Osteocyte (in vitro differentiated cells): Measurements from ENCODE around the gene TMEM225. TPM values are rescaled to one million over a fixed set of nuclear protein-coding genes. Genes with fewer than 3 reads are reported as not detected.

Source experiments
- DNase-seq: peaks from one replicate; pipeline ENCODE4 v3.0.0; 2021; ENCODE audit warnings: mixed read lengths; ENCODE audit not compliant: unreplicated experiment; ENCODE audit errors: extremely low spot score
- H3K27ac Mint-ChIP-seq: one replicate; pipeline ENCODE4 v1.8.0; 2021; ENCODE audit warnings: mild to moderate bottlenecking, mixed read lengths; ENCODE audit not compliant: unreplicated experiment
- H3K27me3 Mint-ChIP-seq: one replicate; pipeline ENCODE4 v1.8.0; 2021; ENCODE audit warnings: mixed read lengths; ENCODE audit not compliant: unreplicated experiment
- H3K36me3 Mint-ChIP-seq: one replicate; pipeline ENCODE4 v1.8.0; 2021; ENCODE audit warnings: mixed read lengths; ENCODE audit not compliant: unreplicated experiment
- H3K4me1 Mint-ChIP-seq: one replicate; pipeline ENCODE4 v1.8.0; 2021; ENCODE audit warnings: mixed read lengths; ENCODE audit not compliant: unreplicated experiment
- H3K4me3 Mint-ChIP-seq: one replicate; pipeline ENCODE4 v1.8.0; 2021; ENCODE audit warnings: mild to moderate bottlenecking, moderate library complexity, mixed read lengths; ENCODE audit not compliant: unreplicated experiment
- H3K9me3 Mint-ChIP-seq: one replicate; pipeline ENCODE4 v1.8.0; 2021; ENCODE audit warnings: mixed read lengths; ENCODE audit not compliant: unreplicated experiment
- CTCF ChIP-seq: fragments of 200-600 bp; sonication (generic); IDR thresholded peaks from 2 replicates; pipeline ENCODE4 v1.5.0; 2021; ENCODE audit warnings: antibody characterized with exemption, mild to moderate bottlenecking, moderate library complexity
- total RNA-seq: library from RNA; stranded (reverse); gene quantifications from 2 replicates; pipeline ENCODE4 v1.2.1, GENCODE V29; 2021

The TMEM225 gene
- total RNA-seq, 1 donor from 2014 or later: not detected

GRCh38 chr11:123841174-123841573, 44.3 kb downstream of the TMEM225 start:
- H3K27me3 Mint-ChIP-seq: peaks cover 3% of the 10 kb centered on the region
- H3K4me3 Mint-ChIP-seq: no peak overlapping the region
- H3K4me1 Mint-ChIP-seq: no peaks in the 10 kb centered on the region
- DNase-seq: no peak
- no peaks in the 10 kb centered on the region for H3K9me3 Mint-ChIP-seq
- no peaks in the 10 kb centered on the region for H3K36me3 Mint-ChIP-seq
- no peak overlapping the region for H3K27ac Mint-ChIP-seq
- TF ChIP-seq CTCF: no peak

GRCh38 chr11:123839131-123839530, 46.3 kb downstream of the TMEM225 start:
- TF ChIP-seq CTCF: no peak
- no peaks in the 10 kb centered on the region for H3K27me3 Mint-ChIP-seq

GRCh38 chr11:123838659-123839058, 46.8 kb downstream of the TMEM225 start:
- Mint-ChIP-seq H3K4me1 (no peaks in the 10 kb centered on the region), H3K27ac (no peak overlapping the region), H3K27me3 (no peaks in the 10 kb centered on the region), H3K36me3 (no peaks in the 10 kb centered on the region), H3K9me3 (no peaks in the 10 kb centered on the region), H3K4me3 (no peak overlapping the region)
- TF ChIP-seq CTCF: no peak
- no peak for DNase-seq

More at GRCh38 chr11:123839131-123839530, 46.3 kb downstream of the TMEM225 start:
- Mint-ChIP-seq H3K4me3 (no peak overlapping the region), H3K9me3 (no peaks in the 10 kb centered on the region), H3K36me3 (no peaks in the 10 kb centered on the region), H3K27ac (no peak overlapping the region), H3K4me1 (no peaks in the 10 kb centered on the region)
- no peak for DNase-seq

- H3K36me3 Mint-ChIP-seq: no peaks in the 10 kb centered on the region
- no peak overlapping the region for H3K4me3 Mint-ChIP-seq
- no peaks in the 10 kb centered on the region for H3K4me1 Mint-ChIP-seq
- no peak overlapping the region for H3K27ac Mint-ChIP-seq
- no peak for DNase-seq
- no peaks in the 10 kb centered on the region for H3K27me3 Mint-ChIP-seq
- TF ChIP-seq CTCF: no peak
- no peaks in the 10 kb centered on the region for H3K9me3 Mint-ChIP-seq
Observed at GRCh38 chr11:123838199-123838598, 47.3 kb downstream of the TMEM225 start.

- TF ChIP-seq CTCF: no peak
- no peaks in the 10 kb centered on the region for H3K4me1 Mint-ChIP-seq
- no peak overlapping the region for H3K27ac Mint-ChIP-seq
- peaks cover 3% of the 10 kb centered on the region for H3K9me3 Mint-ChIP-seq
- no peaks in the 10 kb centered on the region for H3K27me3 Mint-ChIP-seq
- DNase-seq: no peak
- H3K36me3 Mint-ChIP-seq: no peaks in the 10 kb centered on the region
- H3K4me3 Mint-ChIP-seq: no peak overlapping the region
Observed at GRCh38 chr11:123833095-123833494, 52.4 kb downstream of the TMEM225 start.

Other genes starting within 250 kb of the TMEM225 start
- gene SCN3B, start 231.0 kb downstream of the TMEM225 start, total RNA-seq: not detected in 2 replicates
- 9.5 and 11.2 TPM in 2 replicates for gene ZNF202, start 144.0 kb downstream of the TMEM225 start, total RNA-seq
- not detected in 2 replicates for gene OR6X1, start 131.2 kb downstream of the TMEM225 start, total RNA-seq
- not detected in 2 replicates for gene OR6M1, start 79.3 kb downstream of the TMEM225 start, total RNA-seq
- gene OR8D4, start 16.5 kb upstream of the TMEM225 start, total RNA-seq: not detected in 2 replicates
- not detected in 2 replicates for gene OR4D5, start 53.9 kb upstream of the TMEM225 start, total RNA-seq
- gene OR6T1, start 58.2 kb upstream of the TMEM225 start, total RNA-seq: not detected in 2 replicates
- gene OR10S1, start 92.1 kb upstream of the TMEM225 start, total RNA-seq: not detected in 2 replicates
- gene OR10G6, start 109.5 kb upstream of the TMEM225 start, total RNA-seq: not detected in 2 replicates
- not detected in 2 replicates for gene OR10G4, start 127.3 kb upstream of the TMEM225 start, total RNA-seq
- not detected in 2 replicates for gene OR10G9, start 137.3 kb upstream of the TMEM225 start, total RNA-seq
- not detected in 2 replicates for gene OR10G8, start 141.1 kb upstream of the TMEM225 start, total RNA-seq
- gene OR10G7, start 155.7 kb upstream of the TMEM225 start, total RNA-seq: not detected in 2 replicates
- 10.0 and 10.5 TPM in 2 replicates for gene VWA5A, start 229.8 kb upstream of the TMEM225 start, total RNA-seq